Activated naive CD8-positive, alpha-beta T cell (primary cell): ENCODE data around the gene ITIH4.

Source experiments
- H3K27ac Mint-ChIP-seq: one replicate; pipeline ENCODE4 v1.8.0; 2021; ENCODE audit warnings: mixed read lengths
- H3K27me3 Mint-ChIP-seq: one replicate; pipeline ENCODE4 v1.8.0; 2021; ENCODE audit warnings: mixed read lengths
- H3K36me3 Mint-ChIP-seq: one replicate; pipeline ENCODE4 v1.8.0; 2021; ENCODE audit warnings: mixed read lengths
- H3K4me1 Mint-ChIP-seq: one replicate; pipeline ENCODE4 v1.8.0; 2021; ENCODE audit warnings: low read depth, mixed read lengths
- H3K4me3 Mint-ChIP-seq: one replicate; pipeline ENCODE4 v1.8.0; 2021; ENCODE audit warnings: mild to moderate bottlenecking, mixed read lengths
- H3K9me3 Mint-ChIP-seq: one replicate; pipeline ENCODE4 v1.8.0; 2021; ENCODE audit warnings: low read depth, mixed read lengths

ITIH4 gene

GRCh38 chr3:52792413-52792812, 38.1 kb downstream of the ITIH4 start:
- Mint-ChIP-seq H3K4me1 (no peaks in the 10 kb centered on the region), H3K4me3 (no peak overlapping the region), H3K27ac (no peak overlapping the region), H3K36me3 (no peaks in the 10 kb centered on the region), H3K9me3 (no peaks in the 10 kb centered on the region), H3K27me3 (no peaks in the 10 kb centered on the region)

DNA sequence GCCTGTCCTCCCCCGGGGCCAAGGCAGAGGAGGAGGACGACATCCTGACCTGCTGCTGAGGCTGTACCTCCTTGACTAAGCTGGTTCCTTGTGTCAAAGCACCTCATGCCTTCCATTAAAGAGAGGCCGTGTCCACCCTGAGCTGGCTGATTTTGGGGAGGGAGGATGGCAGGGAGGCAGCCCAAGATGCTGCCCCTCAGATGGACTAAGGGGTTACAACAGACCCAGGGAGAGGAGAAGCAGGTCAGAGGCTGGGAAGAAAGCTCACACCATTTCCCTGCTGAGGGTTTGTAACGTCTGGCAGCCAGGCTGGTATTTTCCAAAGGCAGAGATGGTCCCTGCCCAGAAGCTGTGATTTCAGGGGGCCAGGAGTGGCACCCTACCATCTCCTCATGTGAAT, 38.5 kb downstream of the ITIH4 start:
- H3K36me3 Mint-ChIP-seq: no peaks in the 10 kb centered on the region
- H3K27ac Mint-ChIP-seq: no peak overlapping the region
- H3K27me3 Mint-ChIP-seq: no peaks in the 10 kb centered on the region
- H3K9me3 Mint-ChIP-seq: no peaks in the 10 kb centered on the region
- no peaks in the 10 kb centered on the region for H3K4me1 Mint-ChIP-seq
- no peak overlapping the region for H3K4me3 Mint-ChIP-seq

DNA sequence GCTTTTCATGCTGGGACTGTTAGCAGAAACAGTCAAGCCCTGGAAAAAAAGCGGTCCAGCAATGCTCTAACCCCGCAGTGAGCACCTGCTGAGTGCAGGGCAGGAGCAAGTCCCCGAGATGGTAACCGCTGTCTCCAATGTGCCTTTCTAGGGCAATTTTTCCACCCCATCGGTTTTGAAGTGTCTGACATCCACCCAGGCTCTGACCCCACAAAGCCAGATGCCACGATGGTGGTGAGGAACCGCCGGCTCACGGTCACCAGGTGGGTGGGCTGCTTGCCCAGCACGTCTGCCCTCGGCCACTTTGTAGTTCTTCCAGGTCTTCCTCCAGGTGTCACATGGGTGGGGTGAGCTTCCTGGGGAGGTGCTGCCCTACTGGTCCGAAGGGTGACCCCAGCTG, 39.1 kb downstream of the ITIH4 start:
- no peak overlapping the region for H3K4me3 Mint-ChIP-seq
- no peaks in the 10 kb centered on the region for H3K36me3 Mint-ChIP-seq
- H3K27ac Mint-ChIP-seq: no peak overlapping the region
- H3K27me3 Mint-ChIP-seq: no peaks in the 10 kb centered on the region
- H3K9me3 Mint-ChIP-seq: no peaks in the 10 kb centered on the region
- no peaks in the 10 kb centered on the region for H3K4me1 Mint-ChIP-seq

DNA sequence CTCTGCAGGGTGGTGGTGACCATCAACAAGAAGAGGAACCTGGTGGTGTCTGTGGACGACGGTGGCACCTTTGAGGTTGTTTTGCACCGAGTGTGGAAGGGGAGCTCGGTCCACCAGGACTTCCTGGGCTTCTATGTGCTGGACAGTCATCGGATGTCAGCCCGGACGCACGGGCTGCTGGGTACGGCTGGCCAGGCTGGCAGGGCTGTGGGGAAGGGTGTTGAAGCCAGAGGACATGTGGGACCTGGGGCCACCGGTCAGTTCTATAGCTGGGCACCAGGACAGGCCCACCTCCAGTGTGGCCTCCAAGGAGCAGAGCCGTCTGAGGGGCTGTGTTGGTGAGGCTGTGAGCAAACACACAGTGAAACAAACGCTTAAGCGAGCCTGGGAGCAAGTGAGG, 39.7 kb downstream of the ITIH4 start:
- H3K27ac Mint-ChIP-seq: no peak overlapping the region
- no peaks in the 10 kb centered on the region for H3K4me1 Mint-ChIP-seq
- H3K27me3 Mint-ChIP-seq: no peaks in the 10 kb centered on the region
- no peaks in the 10 kb centered on the region for H3K36me3 Mint-ChIP-seq
- H3K4me3 Mint-ChIP-seq: no peak overlapping the region
- H3K9me3 Mint-ChIP-seq: no peaks in the 10 kb centered on the region

DNA sequence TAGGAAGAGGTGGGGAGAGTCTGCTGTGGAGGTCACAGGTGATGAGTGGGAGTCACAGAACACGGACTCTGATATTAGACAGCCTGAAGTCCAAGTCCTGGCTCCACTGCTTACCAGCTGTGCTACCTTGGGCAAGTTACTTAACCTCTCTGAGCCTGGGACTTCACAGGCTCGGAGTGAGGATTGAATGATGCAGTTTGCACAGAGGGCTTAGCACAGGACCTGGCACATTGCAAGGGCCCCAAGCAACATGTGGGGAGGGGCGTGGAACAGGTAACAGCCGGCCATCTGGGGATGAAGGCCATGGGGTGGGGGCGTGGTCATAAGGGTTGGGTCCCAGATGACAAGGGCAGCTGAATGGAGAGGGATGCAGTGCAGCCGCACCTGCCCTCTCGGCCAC, 40.1 kb downstream of the ITIH4 start:
- no peaks in the 10 kb centered on the region for H3K27me3 Mint-ChIP-seq
- no peaks in the 10 kb centered on the region for H3K9me3 Mint-ChIP-seq
- no peak overlapping the region for H3K4me3 Mint-ChIP-seq
- H3K4me1 Mint-ChIP-seq: no peaks in the 10 kb centered on the region
- H3K27ac Mint-ChIP-seq: no peak overlapping the region
- H3K36me3 Mint-ChIP-seq: no peaks in the 10 kb centered on the region

- Mint-ChIP-seq H3K36me3 (no peaks in the 10 kb centered on the region), H3K27me3 (no peaks in the 10 kb centered on the region), H3K27ac (no peak overlapping the region), H3K4me1 (no peaks in the 10 kb centered on the region), H3K9me3 (no peaks in the 10 kb centered on the region), H3K4me3 (no peak overlapping the region)
Observed at GRCh38 chr3:52789746-52790040, 40.8 kb downstream of the ITIH4 start.

DNA sequence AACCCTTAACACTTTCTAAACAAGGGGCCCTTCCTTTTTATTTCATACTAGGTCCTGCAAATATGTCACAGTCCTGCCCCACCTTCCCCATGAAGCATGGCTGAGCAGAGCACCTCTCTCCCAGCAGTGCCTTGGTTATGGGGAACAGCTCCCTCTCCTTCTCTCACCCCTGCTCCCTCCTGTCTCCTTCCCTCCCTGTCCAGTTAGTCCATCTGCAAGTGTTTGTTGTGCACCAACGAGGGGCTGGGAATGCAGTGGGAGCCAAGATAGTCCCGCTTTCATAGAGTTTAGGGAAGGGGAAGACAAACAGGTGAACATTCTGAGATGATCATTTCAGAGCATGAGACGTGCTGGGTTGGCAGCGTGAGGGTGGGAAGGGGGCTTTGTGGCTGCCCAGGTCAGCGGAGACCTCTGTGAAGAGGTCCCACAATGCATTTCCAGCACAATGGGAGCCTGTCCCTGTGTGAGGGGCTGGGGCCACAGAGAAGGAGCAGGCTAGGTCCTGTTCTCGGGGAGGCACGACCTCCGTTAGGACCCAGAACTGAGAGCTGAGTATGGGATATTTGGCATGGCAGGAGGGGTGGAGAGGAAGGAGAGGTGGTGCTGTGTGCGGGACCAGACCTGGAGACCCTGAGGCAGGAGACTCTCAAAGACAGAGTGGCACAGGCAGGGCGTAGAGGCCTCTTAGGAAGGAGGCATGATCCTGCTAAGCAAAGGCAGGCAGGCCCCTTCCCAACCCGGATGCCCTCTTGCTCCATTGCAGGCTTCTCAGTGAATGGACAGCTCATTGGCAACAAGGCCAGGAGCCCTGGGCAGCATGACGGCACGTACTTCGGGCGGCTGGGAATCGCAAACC, 41.4 kb downstream of the ITIH4 start:
- H3K36me3 Mint-ChIP-seq: no peaks in the 10 kb centered on the region
- no peaks in the 10 kb centered on the region for H3K27me3 Mint-ChIP-seq
- H3K9me3 Mint-ChIP-seq: no peaks in the 10 kb centered on the region
- no peak overlapping the region for H3K27ac Mint-ChIP-seq
- no peaks in the 10 kb centered on the region for H3K4me1 Mint-ChIP-seq
- no peak overlapping the region for H3K4me3 Mint-ChIP-seq

DNA sequence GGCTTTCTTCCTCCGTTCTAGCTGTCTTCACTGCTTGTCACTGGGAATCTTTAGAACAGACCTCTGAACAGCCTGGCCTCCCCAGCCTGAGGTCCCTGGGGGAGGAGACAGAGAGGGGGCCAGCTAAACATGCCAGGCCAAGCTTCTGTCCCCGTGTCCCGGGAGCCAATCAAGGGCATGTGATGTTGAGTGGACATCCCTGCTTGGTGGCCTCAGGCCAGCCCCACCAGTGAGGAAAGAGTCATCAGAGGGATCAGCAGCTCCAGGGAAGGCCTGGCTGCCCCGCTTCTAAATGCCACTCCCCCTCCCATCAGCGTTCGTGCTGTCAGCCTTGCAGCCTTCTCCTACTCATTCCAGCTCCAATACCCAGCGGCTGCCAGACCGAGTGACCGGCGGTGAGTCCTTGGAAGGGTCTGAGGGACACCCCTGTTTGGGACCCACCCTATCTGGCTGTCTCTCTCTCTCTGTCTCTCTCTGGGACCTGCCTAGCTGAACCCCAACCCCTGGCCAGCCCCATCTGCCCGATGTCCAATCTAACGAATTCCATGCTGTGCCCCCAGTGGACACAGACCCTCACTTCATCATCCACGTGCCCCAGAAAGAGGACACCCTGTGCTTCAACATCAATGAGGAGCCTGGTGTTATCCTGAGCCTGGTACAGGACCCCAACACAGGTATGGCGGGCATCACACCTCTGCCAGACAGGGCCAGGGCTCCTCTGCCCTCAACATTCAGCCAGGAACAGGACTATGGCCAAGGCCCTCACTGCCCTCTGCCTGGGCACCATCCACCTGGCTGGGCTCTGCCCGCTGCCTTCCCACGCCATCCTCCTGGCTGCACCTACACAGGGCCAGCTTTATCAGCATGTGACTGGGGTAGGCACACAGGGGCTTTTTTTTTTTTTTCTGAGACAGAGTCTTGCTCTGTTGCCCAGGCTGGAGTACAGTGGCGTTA, 42.5 kb downstream of the ITIH4 start:
- H3K4me1 Mint-ChIP-seq: no peaks in the 10 kb centered on the region
- H3K9me3 Mint-ChIP-seq: no peaks in the 10 kb centered on the region
- no peaks in the 10 kb centered on the region for H3K27me3 Mint-ChIP-seq
- H3K4me3 Mint-ChIP-seq: no peak overlapping the region
- no peaks in the 10 kb centered on the region for H3K36me3 Mint-ChIP-seq
- H3K27ac Mint-ChIP-seq: no peak overlapping the region

GRCh38 chr3:52787246-52787645, 43.2 kb downstream of the ITIH4 start:
- Mint-ChIP-seq H3K4me3 (no peak overlapping the region), H3K27ac (no peak overlapping the region), H3K9me3 (no peaks in the 10 kb centered on the region), H3K4me1 (no peaks in the 10 kb centered on the region), H3K36me3 (no peaks in the 10 kb centered on the region), H3K27me3 (no peaks in the 10 kb centered on the region)

DNA sequence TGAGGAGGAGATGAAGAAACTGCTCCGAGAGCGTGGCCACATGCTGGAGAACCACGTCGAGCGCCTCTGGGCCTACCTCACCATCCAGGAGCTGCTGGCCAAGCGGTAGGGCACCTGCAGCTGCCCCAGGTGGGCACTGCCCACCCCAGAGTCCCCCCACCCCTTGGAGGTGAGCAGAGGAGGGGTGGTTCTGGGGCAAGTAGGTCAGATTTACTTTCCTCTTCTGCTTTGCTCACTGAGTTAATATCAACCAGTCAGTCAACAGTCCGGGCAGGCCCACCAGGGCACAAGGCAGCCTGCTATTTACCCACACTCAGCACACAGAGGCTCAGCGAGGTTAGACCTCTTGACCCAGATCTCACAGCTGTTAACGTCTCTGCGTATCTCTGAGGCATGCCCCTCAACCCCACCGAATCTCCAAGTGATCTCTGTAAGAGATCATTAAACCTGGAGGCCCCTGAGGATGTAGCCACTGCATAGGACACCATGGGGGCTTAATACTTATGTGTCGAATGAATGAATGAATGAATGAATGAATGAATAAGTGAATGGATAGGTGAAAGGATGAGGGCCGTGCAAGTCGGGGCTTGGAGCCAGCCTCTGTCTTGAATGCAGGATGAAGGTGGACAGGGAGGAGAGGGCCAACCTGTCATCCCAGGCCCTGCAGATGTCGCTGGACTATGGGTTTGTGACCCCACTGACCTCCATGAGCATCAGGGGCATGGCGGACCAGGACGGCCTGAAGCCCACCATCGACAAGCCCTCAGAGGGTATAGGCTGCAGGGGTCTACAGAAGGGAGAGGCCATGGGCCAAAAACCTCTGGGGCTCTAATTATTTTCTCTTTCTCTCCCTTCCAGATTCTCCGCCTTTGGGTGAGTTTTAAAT, 43.9 kb downstream of the ITIH4 start:
- no peak overlapping the region for H3K27ac Mint-ChIP-seq
- no peak overlapping the region for H3K4me3 Mint-ChIP-seq
- H3K4me1 Mint-ChIP-seq: no peaks in the 10 kb centered on the region
- H3K36me3 Mint-ChIP-seq: no peaks in the 10 kb centered on the region
- no peaks in the 10 kb centered on the region for H3K9me3 Mint-ChIP-seq
- H3K27me3 Mint-ChIP-seq: no peaks in the 10 kb centered on the region

DNA sequence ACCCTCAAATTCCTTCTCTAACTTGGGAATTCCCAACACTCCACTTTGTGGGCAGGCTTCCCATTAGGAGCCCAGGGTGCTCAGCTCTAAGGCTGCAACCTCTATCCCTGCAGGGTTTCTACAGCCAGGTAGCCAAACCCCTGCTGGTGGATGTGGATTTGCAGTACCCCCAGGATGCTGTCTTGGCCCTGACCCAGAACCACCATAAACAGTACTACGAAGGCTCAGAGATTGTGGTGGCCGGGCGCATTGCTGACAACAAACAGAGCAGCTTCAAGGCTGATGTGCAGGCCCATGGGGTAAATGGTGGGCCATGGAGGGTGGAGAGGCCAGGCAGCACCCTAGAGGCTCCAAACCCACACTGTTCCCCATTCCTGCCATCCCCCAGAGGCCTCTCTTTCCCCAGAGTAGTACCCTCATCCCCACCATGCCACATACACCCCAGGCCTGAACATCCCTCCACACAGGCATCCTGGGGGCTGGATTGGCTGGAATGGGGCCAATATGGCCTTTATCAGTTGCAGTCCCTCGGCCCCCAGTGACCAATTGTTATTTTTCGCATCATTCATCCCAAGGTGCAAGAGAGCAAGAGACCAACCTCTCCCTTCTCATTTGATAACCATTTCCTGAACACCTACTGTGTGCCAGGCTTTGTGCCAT, 45.4 kb downstream of the ITIH4 start:
- H3K27ac Mint-ChIP-seq: no peak overlapping the region
- H3K36me3 Mint-ChIP-seq: no peaks in the 10 kb centered on the region
- H3K27me3 Mint-ChIP-seq: no peaks in the 10 kb centered on the region
- H3K9me3 Mint-ChIP-seq: no peaks in the 10 kb centered on the region
- no peaks in the 10 kb centered on the region for H3K4me1 Mint-ChIP-seq
- no peak overlapping the region for H3K4me3 Mint-ChIP-seq

DNA sequence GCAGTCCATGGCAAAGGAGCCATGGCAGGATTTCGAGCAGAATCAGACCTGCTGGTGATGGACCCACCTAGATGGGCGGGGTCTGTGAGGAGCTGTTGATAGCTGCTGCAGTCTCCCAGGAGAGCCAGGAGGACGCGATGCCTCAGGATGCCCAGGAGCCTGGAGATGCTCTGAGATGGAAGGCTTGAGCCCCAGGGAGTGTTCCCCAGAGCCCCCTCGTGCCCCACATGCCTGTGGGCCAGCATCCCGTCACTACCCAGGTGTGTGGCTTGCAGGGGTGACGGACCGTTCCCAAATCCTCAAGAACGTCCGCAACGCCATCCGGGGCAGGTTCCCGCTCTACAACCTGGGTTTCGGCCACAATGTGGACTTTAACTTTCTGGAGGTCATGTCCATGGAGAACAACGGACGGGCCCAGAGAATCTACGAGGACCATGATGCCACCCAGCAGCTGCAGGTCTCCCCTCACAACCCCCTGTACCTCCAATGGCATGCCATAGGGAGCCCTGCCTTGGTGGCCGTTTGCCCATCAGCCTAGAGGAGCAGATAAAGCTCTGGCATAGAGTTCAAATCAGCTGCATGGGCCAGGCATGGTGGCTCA, 46.4 kb downstream of the ITIH4 start:
- Mint-ChIP-seq H3K27ac (no peak overlapping the region), H3K4me3 (no peak overlapping the region), H3K9me3 (no peaks in the 10 kb centered on the region), H3K36me3 (no peaks in the 10 kb centered on the region), H3K27me3 (no peaks in the 10 kb centered on the region), H3K4me1 (no peaks in the 10 kb centered on the region)

DNA sequence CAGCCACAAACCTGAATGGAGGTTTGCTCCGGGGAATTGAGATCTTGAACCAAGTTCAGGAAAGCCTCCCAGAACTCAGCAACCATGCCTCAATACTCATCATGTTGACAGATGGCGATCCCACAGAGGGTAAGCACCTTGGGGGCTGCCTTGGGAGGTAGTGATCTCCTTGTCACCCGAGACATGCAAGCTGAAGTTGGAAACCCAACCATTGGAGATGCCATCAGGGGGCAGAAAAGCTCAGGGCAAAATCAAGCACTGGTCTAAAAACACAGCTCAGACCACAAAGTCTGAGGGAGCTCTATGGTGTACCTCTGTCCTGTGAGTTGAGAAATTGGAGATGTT, 47.3 kb downstream of the ITIH4 start:
- Mint-ChIP-seq H3K4me1 (no peaks in the 10 kb centered on the region), H3K27me3 (no peaks in the 10 kb centered on the region), H3K36me3 (no peaks in the 10 kb centered on the region), H3K9me3 (no peaks in the 10 kb centered on the region), H3K27ac (no peak overlapping the region), H3K4me3 (no peak overlapping the region)
